MM.1S (cell line): ENCODE results near the gene SLCO3A1.

Experiments used
- CTCF ChIP-seq: fragments of 300-600 bp; sonication (generic); IDR thresholded peaks from 2 replicates; pipeline ENCODE4 v1.5.1; 2016; ENCODE audit warnings: antibody characterized with exemption, low read length, mixed read lengths
- EZH2 ChIP-seq: fragments of 300-600 bp; sonication (generic); optimal IDR thresholded peaks from 2 replicates; pipeline ENCODE3; 2017; ENCODE audit warnings: low read depth, mild to moderate bottlenecking, antibody characterized with exemption, low read length, mixed read lengths
- EZH2phosphoT487 ChIP-seq: fragments of 300-600 bp; sonication (generic); IDR thresholded peaks from 2 replicates; pipeline ENCODE4 v1.6.1; 2018; ENCODE audit warnings: antibody characterized with exemption, low read length

- no peak for TF ChIP-seq EZH2phosphoT487
- no peak for TF ChIP-seq CTCF
- no peak for TF ChIP-seq EZH2
Measured at GRCh38 chr15:92083190-92083589, 229.7 kb downstream of the SLCO3A1 start.
